Measurements from ENCODE around the gene SRR. TPM values are rescaled to one million over a fixed set of nuclear protein-coding genes. Genes with fewer than 3 reads are reported as not detected.

The SRR gene
- total and polyA plus RNA-seq, 9 of the 15 experiments (the other 6 are each of a cell fraction or from before 2014, with no cell fraction given): 5.0 to 19.4 (median 7.9) TPM

DNA sequence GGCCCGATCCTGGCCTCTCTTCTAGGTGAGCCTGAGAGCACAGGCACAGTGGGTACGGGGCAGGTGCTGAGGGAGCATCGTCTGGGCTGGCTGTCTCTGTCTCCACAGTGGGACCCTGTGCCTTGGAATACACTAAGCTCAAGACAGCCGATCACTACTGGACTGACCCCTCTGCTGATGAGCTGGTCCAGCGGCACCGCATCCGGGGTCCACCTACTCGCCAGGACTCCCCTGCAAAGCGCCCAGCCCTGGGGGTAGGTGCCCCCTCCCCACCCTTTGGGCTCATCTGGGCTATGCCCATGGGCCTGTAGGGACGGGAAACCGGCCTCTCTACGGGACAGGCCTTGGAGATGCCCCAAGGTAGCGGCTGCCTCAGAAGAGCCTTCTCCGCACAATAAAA lies 59.1 kb downstream of the SRR start:
- ChIA-PET POLR2A (interaction anchor here (0.8 kb wide), 1 partner anchor 9 kb away, joined by 3 read pairs; no protein-coding TSS in a partner anchor), CTCF (ENCODE audit: low intra/inter-chr PET ratio) (no interaction called here)
- H3K27ac ChIP-seq (ENCODE audit: extremely low read depth, low read depth, low read length): no peak overlapping the region
- no peak for DNase-seq (ENCODE audit: extremely low read depth in 1 of 4, low spot score in 3 of 4)
- no peak overlapping the region for H3K4me3 ChIP-seq
- no peaks in the 10 kb centered on the region; the same call in 1 of the 2 replicates for H4K20me1 ChIP-seq (replicated peaks; ENCODE audit: control insufficient read depth, insufficient read depth, low read length)
- TF ChIP-seq ZNF695 (CRISPR knock-in tag; IDR thresholded peaks at IDR 0.05) (no peak), ESRRB (CRISPR knock-in tag; IDR thresholded peaks at IDR 0.05; ENCODE audit: borderline replicate concordance) (no peak), SMARCA4 (IDR thresholded peaks at IDR 0.05) (no peak), ZNF263 (CRISPR knock-in tag; IDR thresholded peaks at IDR 0.05; ENCODE audit: borderline replicate concordance) (no peak), NELFE (IDR thresholded peaks at IDR 0.05; ENCODE audit: insufficient read depth, insufficient read length) (no peak)
- TF ChIP-seq, protein P1, sequence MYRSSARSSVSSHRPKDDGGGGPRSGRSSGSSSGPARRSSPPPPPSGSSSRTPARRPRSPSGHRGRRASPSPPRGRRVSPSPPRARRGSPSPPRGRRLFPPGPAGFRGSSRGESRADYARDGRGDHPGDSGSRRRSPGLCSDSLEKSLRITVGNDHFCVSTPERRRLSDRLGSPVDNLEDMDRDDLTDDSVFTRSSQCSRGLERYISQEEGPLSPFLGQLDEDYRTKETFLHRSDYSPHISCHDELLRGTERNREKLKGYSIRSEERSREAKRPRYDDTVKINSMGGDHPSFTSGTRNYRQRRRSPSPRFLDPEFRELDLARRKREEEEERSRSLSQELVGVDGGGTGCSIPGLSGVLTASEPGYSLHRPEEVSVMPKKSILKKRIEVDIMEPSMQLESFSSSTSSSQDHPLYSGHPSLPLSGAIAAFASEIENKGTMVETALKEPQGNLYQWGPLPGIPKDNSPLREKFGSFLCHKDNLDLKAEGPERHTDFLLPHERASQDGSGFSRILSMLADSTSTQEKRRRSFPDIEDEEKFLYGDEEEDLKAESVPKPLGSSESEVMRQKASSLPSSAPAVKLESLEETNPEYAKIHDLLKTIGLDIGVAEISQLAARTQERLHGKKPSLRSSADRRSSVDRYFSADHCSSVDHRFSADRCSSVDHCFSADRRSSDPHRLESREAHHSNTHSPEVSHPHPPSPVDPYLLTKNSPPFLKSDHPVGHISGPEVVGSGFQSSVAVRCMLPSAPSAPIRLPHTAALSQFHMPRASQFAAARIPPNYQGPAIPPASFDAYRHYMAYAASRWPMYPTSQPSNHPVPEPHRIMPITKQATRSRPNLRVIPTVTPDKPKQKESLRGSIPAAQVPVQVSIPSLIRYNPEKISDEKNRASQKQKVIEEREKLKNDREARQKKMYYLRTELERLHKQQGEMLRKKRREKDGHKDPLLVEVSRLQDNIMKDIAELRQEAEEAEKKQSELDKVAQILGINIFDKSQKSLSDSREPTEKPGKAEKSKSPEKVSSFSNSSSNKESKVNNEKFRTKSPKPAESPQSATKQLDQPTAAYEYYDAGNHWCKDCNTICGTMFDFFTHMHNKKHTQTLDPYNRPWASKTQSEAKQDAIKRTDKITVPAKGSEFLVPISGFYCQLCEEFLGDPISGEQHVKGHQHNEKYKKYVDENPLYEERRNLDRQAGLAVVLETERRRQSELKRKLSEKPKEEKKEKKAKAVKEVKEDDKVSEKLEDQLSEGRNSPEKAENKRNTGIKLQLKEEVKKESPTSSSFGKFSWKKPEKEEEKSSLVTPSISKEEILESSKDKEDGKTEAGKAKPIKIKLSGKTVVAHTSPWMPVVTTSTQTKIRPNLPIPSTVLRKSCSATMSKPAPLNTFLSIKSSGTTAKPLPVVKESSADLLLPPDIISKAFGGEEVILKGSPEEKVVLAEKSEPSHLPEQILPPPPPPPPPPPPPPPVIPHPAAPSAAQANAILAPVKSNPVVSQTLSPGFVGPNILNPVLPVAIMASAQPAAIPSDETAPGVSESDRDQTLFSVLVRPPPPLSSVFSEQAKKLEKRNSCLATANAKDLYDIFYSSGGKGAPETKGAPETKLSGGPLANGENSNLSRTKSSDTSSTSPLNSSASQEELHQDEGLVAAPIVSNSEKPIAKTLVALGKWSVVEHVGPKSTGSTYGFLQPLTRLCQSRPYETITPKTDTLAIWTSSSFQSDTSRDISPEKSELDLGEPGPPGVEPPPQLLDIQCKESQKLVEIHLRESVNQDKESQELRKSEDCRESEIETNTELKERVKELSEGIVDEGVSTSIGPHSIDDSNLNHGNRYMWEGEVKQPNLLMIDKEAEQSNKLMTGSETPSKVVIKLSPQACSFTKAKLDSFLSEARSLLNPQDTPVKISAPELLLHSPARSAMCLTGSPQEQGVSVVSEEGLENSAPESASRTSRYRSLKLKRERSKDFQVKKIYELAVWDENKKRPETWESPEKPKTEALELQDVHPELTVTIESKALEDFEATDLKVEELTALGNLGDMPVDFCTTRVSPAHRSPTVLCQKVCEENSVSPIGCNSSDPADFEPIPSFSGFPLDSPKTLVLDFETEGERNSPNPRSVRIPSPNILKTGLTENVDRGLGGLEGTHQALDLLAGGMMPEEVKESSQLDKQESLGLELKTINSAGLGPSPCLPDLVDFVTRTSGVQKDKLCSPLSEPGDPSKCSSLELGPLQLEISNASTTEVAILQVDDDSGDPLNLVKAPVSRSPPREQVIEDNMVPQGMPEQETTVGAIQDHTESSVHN (IDR thresholded peaks at IDR 0.05; ENCODE audit: borderline replicate concordance in 1 of 2, low read depth in 1 of 2): no peak
- H3K36me3 ChIP-seq (ENCODE audit: control insufficient read depth, insufficient read depth, low read length): no peaks in the 10 kb centered on the region
- 91% methylated on average over 12 of the region's 14 CpGs for WGBS (ENCODE audit: insufficient coverage, low coverage, missing lambda C conversion rate)
- FAIRE-seq: no peak
- ATAC-seq: no peak
- H3K79me2 ChIP-seq (ENCODE audit: control insufficient read depth, insufficient read depth, low read length): no peaks in the 10 kb centered on the region
- no peaks in the 10 kb centered on the region for H3K9me1 ChIP-seq (ENCODE audit: control insufficient read depth, insufficient read depth, low read length)
- BruUV-seq (replicated peaks): no TSS peak
- no peak overlapping the region for H2AFZ ChIP-seq (ENCODE audit: low read depth, low read length)
- no peak overlapping the region for H3K4me2 ChIP-seq (ENCODE audit: insufficient read depth, low read length)
- no peak overlapping the region for H3K9ac ChIP-seq (ENCODE audit: insufficient read depth in 1 of 2, low read depth in 2 of 2, low read length in 2 of 2)
- H3K4me1 ChIP-seq (replicated peaks in 1 of 2; ENCODE audit: control insufficient read depth in 2 of 2, insufficient read depth in 2 of 2, low read length in 2 of 2): peaks cover 8 to 13% of the 10 kb centered on the region in 2 experiments; a peak in 4 of 5 replicates
- in situ Hi-C loops (cut with MboI): no loop called here
- no peaks in the 10 kb centered on the region for H3K9me3 ChIP-seq (replicated peaks; ENCODE audit: control insufficient read depth, insufficient read depth, low read depth, low read length)
- no peaks in the 10 kb centered on the region for H3K27me3 ChIP-seq (ENCODE audit: control insufficient read depth in 2 of 2, insufficient read depth in 2 of 2, low read length in 2 of 2)
- intact Hi-C loops (cut with micrococcal nuclease): no loop called here
